Activated gamma-delta T cell (primary cell): Measurements from ENCODE around the gene DRICH1.
"Not testable (repeated sequence)": the region's sequence is repeated elsewhere in the genome, so short reads cannot be mapped to it uniquely, and the experiment has no call there.

ENCODE experiments used
- DNase-seq: peaks from one replicate; lab custom pipeline; 2025; lab: John Stamatoyannopoulos, UW

The DRICH1 gene

DNA sequence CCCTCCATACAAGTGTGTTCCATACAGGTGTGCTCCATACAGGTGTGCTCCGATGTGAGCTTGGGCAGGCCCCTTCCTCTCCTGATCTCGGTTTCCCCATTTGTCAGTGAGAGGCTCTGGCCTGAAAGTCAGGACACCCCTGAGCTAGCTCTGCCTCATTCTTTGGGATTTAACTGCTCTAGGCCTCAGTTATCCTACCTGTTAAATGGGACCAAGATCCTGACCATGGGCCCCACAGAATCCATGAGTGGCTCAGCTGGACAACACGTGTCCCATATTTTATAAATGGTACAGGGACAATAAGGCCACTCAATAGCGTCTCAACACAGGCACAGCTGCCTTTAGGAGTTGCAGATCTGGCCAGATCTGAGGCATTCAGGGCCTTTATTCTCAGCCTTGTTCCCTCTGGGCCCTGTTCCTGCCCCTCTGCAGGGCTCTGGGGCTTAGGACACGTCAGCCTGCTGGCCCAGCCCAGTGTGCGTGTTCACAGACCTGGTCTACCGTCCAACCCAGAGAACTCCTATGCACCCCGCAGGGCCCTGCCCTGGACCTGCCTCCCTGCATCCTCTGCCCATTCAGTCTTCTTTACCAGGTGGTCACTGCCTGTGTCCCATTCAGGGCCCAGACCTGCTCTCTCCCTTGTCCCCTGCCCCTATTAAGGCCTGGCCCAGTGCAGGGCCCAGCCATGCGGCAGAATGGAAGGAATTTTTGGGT, 33.2 kb downstream of the DRICH1 start:
- no peak for DNase-seq

DNA sequence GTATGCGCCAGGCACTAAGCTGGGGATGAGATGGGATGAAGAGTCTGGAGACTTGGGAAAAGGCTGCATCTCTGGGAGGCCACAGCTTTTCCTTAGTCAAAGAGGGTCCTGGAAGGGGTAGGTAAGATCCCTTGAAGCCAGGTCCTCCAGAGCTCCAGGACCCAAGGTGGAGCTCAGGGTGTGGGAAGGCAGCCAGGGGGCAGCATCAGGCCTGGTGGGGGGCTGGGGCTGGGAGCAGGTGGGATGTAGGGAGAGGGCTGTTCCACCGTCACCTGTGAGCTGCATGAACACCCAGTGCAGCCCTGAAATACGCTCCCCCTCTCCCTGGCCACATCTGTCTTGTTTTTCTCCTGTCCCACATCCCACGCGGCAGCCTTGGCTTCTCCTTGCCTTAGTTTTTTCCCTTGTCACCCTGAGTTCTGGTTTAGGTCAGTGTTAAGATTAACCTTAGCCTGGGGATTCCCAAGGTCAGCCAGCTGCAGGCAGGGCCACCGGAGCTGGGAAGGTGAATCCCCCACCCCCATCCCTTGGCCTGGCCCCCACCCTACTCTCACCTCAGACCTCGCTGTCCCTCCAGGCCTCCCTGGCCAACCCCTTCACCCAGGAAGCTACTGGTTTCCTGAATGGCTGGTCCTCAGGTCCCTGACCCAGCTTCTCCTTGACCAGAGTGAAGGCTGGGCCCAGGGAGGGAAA, 34.4 kb downstream of the DRICH1 start:
- DNase-seq, result not testable (repeated sequence)

DNA sequence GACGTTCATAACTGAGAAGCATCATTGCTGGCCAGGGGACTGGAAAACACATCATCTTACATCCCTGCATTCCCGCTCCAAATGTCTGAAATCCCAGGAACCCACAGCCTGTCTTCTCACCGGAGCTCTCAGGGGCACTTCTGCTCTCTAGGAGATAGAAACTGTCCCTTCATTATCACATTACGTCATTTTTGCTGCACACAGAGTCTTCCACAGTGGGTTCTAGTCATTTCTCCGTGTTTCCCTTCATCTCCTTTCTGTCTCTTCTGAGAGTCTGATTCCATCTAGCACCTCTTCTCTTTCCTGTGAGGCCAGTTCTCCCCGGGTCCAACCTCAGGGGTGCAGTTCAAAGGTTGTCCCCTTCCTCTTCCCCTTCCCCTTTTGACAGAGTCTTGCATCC, 36.2 kb downstream of the DRICH1 start:
- not testable (repeated sequence) for DNase-seq

DNA sequence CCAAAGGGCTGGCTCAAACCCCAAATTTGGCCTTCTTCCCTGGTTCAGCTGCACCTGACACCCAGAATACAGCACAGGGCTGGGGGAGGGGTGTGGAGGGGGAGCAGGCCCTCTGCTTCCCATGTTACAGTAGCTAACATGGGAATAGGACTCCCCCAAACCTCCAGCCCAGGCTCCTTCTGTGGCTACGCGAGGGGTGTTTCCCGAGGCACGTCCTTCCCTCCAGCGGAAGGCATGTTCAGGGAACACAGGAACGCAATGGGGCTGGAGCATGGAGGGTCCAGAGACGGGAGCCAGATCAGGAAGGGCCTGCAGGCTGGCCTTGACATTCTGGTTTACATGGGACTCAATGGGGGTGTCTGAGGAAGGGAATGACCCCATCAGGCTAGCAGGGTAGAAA, 40.3 kb downstream of the DRICH1 start:
- DNase-seq, result no peak

DNA sequence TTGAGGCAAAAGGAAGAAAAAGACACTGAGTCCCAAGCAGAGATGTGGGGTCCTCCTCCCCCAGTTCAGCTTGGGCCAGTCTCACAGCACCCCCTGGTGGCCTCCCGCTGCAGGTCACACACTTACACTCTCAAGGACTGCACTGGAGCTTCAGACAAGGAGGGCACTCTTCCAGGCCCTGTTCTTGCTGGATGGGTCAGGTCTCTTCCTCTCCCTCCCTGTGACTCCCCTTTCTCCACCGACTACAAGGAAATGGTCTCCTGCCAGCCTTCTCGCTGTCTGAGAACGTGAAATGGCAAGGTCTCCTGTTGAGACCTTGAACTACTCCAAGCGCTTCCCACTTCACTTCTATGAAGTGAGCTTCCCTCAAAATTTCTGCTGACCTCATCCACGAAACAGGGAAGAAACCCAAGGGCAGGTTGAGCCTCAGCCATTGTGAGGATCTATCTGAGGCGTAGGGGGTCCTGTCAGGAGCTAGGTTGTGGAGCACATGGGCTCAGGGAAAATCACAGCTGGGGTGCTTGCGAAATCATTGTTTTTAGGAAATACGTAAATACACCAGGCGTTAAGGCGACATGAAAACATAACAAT, 40.8 kb downstream of the DRICH1 start:
- no peak for DNase-seq

DNA sequence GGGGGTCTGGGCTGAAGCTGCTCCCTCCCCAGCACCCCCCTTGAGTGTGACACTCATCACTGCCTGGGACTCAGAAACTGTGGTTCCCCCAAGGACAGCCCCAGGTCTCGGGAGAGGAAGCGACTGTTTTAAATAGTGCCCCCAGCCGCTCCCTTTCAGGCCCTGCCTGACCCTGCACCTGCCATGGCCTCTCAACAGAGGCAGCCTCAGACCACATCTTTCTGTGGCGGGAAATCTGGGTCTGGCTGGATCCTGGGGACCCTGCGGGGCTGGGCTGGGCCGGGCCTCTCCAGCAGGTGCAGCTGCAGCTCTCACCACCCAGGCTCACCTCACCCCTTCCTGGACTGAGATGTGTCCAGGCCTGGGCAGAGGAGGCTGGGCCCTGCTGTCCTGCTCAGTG, 48.3 kb downstream of the DRICH1 start:
- DNase-seq, result no peak

DNA sequence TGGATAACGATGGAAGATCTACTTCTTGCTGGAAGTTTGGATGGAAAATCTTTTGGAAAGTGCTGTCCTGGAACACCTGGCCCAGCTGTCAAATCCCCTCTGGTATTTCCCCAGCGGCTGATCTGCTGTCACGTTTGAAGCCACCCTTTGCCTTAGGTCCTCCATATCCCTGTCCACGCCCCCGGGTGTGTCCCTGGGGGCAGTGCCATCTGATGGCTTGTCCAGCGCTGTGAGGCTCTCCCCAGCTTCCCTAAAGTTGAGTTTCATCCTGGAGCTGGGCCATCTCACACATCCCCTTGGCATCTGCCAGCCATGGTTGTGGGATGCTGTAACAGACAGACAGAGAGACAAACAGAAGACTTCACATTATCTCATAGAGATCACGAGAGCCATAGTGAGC, 49.0 kb downstream of the DRICH1 start:
- no peak for DNase-seq

DNA sequence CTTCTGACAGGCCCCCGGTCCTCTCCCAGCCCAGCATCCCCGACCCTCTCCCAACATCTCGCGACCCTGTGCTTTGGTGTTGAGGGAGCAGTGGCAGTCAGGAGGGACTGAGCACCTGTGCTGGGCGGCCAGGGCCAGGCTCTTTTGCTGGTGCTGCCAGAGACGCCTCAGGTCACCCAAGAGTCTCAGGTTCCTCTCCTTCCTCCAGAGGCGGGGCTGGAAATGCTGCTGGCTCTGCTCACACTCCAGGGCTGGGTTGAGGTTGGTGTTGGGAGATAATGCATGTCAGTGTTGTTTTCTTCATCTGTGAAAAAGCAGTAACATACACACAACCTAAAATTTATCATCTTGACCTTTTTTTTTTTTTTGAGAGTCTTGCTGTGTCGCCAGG, 50.9 kb downstream of the DRICH1 start:
- no peak for DNase-seq

DNA sequence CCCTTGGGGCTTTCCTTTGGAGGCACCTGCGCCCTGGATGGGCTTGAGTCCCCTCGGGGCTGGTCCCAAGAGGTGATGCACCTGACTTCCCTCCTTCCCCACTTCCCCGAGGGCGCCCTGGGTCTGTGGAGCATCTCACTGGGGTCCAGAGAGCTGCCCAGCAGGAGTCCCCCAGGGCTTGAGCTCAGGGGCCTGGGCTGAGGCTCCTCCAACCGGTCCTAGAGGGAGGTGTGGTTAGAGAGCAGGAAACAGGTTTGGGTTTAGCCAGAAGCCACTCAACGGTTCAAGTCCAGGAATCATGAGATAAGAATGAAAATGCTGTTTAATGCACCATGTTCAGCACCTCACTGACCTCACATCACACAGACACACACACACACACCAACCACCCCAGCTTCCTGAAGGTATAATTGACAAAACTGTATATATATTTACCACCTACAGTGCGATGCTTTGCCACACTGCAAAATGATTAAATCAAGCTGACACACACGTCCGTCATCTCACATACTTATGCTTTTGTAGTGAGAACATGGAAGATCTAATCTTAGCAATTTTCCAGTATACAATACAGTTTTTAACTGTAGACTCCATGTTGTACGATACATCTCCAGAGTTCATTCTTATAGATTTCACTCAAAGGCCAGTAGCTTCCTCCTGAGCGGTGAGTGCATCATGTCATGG, 51.4 kb downstream of the DRICH1 start:
- no peak for DNase-seq

DNA sequence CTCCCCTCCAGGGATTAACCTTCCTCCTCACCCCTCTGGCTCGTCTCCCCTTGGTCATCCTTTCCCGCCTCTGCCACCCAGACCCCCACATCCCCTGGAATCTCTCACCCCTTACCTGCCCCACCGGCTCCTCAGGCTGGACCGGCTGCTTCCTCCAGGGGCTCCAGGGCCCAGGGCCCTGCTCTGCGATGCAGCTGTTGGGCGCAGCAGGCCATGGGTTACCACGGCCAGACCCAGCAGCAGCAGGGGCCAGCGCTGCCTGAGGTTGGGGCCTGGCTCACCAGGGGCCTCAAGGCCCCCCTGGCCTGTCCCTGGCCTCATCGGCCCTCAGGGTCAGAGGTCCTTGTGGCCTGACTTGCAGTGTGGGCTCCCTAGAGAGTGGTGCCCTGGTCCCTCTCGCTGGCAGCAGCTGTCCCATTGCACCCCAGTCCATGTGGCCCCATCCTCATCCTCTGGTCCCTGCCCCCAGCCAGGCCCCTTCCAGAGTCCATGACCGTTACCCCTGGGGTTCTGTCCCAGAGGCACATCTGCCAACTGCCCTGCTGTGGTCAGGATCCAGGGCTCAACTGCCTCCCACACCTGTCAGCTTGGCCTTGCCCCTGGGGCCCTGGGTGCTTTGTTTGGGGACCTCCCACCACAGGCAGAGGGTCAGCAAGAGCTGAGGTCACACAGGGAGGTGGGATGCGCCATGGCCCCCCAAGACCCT, 52.1 kb downstream of the DRICH1 start, which contains the start of gene IGLL1:
Gene IGLL1 (minus strand): TSS at position 421 of the 706 bp plus-strand sequence. CDS start 100 bp downstream, at position 321.
- DNase-seq, result no peak

DNA sequence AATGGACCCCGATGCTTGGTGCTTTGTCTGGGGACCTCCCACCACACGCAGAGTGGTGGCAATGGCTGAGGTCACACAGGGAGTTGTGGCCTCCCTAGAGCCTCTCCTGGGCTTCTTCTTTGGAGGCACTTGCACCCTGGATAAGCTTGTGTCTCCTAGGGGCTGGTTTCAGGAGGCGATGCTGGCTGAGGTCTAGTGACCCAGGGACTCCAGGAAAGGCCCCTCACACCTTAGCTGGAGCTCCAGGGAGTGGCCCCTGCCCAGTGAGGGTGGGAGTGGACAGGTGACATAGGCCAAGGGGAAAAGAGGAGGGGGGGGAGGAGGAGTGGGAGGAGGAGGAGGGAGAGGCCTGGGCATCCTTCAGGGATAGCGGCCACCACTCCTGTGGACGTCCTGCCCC, 52.8 kb downstream of the DRICH1 start:
- DNase-seq, result no peak

DNA sequence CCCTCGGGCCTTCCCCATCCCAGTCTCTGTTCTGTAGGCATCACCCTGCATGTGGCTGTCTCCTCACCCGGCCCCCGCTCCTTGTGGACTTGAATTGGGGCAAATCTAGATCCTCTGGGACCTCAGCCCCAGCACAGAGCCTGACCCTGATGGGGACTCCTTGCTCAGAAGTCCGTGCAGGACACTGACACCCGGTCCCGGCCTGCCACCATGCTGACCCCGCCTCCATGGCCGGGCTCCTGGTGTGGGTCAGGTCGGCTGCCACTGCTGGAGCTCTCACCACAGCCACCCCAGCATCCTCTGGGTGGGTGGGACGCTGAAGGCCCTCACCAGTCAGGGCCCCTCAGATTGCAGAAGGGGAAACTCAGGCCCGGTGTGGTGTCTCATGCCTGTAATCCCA, 53.8 kb downstream of the DRICH1 start:
- no peak for DNase-seq

DNA sequence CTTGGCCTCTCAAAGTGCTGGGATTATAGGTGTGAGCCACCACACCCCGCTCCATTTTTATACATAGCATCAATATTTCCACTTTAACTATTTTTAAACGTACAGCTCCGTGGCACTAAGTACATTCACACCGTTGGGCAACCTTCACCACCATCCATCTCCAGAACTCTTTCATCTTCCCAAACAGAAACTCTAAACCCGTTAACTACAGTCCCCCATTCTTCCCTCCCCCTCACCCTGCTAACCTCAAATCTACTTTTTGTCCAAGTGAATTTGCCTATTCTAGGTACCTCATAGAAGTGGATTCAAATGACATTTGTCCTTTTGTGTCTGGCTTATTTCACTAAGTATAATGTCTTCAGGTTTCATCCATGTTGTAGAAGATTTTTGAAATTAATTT, 55.4 kb downstream of the DRICH1 start:
- DNase-seq, result no peak

DNA sequence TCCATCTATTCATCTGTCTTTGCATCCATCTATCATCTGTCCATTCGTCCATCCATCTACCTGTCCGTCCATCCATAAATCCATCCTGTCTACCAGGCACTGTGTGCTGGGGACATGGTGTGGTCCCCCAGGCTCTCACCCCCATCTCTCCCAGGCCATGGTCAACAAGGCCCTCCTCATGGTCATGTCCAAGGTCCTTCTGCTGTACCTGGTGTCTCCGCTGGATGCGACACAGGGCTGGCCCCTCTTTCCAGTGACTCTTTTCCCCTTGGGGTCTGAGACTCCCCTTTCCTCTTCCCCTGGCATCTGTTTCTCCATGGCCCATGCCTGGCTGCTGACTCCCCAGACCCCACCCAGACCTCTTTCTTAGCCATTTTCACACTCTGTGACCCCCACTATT, 56.5 kb downstream of the DRICH1 start:
- DNase-seq, result no peak

DNA sequence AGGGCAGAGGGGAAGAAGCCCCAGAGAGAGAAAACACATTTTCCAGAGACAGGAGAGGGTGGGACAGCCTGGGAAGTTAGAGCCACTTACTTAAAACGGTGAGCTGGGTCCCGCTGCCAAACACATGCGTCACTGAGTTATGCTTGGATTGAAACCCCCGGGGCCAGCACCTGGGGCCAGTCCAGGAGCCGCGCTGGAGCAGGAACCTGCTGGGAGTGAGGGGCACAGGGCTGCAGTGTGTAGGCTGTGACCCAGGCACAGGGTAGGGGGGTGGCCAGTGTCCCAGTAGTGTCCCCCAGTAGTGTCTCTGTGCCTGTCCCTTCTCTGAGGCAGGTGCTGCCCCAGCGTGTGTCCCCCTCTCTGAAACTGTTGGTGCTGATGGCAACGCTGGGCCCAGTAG, 57.2 kb downstream of the DRICH1 start:
- no peak for DNase-seq

DNA sequence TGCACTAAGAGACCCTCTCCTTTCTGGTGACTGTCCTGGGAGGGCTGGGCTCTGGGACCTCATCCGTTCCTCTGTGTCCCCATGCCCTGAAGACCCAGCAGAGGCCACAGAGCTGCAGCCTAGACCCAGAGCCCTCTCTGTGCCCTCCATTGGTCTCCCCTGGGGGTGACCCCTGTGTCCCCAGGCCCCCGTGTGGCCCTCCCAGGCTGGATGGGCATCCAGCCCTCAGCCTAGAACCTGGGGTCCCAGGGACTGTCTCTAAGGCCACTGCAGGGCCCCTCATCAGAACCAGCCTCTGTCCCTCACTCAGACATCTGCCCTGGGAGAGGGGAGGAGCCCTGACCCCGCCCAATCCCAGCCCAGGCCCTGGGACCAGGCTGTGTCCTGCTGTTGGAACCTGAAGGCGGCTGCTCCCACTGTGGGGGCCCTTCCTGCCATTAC, 57.7 kb downstream of the DRICH1 start:
- no peak for DNase-seq

DNA sequence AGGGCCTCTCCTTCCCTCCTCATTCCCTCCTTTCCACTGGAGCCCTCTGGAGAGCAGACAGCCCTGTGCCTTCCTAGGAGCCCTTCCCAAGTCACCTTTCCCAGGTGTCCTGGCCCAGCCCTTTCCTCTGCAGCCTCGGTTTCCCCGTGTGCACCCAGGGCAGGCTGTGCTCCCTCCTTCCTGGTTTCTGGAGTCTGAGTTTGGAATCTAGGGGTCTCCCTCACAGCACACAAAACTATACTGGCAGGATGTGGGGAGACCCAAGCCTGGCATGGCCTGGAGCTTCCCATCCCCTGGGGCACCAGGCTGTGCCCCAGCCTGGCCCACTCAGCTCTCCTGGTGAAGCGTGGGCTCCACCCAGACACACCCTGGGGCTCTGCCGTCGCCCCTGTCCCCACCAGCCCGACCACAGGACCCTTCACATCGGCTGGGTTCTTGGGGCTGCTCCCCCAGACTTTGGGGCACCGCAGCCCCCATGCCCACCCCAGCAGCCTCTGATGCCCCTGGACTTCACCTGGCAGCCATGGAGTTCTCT, 58.4 kb downstream of the DRICH1 start:
- not testable (repeated sequence) for DNase-seq

DNA sequence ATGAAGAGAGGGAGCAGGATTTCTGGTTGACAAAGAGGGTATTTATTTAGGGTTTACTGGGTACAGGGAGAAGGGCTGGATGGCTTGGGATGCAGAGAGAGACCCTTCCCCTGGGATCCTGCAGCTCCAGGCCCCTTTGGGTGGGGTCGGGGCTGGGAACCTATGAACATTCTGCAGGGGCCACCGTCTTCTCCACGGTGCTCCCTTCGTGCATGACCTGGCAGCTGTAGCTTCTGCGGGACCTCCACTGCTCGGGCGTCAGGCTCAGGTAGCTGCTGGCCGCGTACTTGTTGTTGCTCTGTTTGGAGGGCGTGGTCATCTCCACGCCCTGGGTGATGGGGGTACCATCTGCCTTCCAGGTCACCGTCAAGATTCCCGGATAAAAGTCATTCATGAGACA, 59.0 kb downstream of the DRICH1 start:
- DNase-seq, result not testable (repeated sequence)

DNA sequence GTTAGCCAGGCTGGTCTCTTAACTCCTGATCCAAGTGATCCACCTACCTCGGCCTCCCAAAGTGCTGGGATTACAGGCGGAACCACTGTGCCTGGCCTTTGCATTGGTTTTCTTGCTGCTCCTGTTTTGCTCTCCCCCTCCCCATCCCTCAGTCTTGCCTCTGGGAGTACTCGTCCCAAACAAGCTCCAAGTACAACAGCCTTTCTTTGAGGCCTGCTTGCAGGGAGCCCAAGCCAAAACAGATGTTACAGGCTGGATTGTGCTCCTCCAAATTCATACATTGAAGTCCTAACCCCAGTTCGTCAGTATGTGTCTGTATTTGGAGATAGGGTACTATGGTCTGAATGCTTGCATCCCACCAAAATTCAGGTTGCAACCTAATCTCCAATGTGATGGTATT, 60.6 kb downstream of the DRICH1 start:
- DNase-seq, result no peak

DNA sequence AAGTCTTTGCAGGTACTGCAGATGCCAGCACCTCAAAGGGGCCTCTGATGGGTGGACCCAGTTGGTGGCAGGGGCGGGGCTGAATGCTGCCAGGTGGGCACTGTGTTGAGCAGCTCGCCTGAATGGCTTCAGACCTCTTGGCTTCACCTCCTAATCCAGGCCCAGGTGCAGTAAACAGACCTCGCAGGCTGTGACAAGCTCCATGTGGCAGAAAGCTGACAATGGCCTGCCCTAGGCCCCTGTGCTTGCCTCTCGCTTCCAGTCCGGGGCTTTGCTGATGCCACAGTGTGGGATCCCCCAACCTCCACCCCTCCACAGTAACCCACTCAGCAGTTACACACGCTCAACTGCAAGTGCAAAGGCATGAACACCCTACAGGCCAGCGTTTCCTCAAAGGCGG, 61.4 kb downstream of the DRICH1 start:
- DNase-seq, result no peak

DNA sequence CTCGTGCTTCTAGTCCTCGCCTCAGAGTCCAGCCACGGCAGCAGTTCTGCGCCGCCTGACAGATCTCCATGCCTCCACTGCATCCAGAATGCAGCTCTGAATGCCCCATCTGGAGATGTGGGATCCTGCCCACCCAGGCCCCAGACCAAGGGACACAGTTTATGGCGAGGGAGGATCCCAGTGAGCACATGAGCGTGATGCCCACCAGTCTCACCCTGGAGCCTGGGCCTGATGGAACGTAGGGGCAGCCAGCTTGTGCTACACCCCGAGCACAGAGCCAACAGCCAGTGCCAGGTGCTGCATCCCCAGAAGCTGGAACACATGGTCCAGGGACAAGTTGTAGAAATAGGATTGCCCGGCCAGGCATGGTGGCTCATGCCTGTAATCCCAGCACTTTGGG, 62.4 kb downstream of the DRICH1 start:
- no peak for DNase-seq

DNA sequence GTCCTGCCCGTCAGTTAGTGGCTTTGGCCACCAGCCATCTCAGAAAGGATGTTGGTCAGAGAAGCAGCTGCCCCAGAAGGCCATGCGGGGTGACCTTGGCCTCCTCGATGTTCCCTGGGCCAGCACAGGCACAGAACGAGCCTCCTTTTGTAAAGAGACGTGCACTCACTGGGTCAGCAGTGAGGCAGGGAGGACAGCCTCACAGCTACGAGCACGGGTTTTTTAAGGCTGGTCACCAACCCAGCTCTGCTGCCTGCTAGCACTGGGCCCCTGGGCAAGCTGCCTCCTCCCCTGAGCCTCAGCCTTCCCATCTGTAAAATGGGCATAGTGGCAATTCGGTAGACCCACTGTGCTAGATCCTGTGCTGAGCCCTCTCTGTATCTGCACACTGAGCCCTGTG, 62.8 kb downstream of the DRICH1 start:
- no peak for DNase-seq
